Activated CD4-positive, alpha-beta T cell treated with anti-CD3 and anti-CD28 coated beads for 48 hours (primary cell): Measurements from ENCODE around the gene LRTM2.

Experiments used
- DNase-seq: peaks from one replicate; pipeline ENCODE4 v3.0.0-alpha.2; 2020

Gene LRTM2

DNA sequence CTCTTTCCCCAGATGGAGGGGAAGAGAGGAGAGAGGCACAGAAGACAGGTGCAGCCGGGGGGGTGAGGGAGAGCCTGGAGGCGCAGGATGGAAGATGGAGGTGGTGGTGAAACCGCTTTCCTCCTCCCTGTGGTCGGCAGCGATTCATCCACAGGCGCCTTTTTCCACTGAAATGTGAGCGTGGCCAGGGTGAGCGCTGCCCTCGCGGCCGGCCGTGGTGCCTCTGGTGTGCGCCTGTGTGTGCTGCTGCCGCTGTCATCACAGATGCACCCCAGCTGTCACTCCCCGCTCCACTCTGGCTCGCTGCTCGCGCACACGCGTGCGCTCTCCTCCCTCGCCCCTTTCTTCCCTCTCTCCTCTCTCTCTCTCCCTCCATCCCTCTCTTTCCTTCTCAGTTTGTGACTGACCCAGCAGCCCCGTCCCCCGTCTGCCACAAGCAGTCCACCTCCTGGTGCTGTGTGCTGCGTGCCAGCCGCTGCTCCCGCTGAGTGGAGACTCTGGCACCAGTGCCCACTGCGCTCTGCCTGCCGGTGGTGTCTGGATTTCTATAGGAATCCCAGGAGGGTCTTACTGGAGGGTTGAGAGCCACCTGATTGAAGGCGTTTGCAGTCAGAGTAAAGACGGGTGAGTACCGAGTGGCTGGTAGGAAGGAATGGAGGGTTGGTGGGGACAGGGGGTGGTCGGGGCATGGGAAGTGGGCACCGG is at the start of gene LRTM2:
TSS of gene LRTM2 (plus strand) at position 375 of the 705 bp plus-strand sequence. CDS start 7,584 bp downstream, outside the sequence.
- DNase-seq = no peak

DNA sequence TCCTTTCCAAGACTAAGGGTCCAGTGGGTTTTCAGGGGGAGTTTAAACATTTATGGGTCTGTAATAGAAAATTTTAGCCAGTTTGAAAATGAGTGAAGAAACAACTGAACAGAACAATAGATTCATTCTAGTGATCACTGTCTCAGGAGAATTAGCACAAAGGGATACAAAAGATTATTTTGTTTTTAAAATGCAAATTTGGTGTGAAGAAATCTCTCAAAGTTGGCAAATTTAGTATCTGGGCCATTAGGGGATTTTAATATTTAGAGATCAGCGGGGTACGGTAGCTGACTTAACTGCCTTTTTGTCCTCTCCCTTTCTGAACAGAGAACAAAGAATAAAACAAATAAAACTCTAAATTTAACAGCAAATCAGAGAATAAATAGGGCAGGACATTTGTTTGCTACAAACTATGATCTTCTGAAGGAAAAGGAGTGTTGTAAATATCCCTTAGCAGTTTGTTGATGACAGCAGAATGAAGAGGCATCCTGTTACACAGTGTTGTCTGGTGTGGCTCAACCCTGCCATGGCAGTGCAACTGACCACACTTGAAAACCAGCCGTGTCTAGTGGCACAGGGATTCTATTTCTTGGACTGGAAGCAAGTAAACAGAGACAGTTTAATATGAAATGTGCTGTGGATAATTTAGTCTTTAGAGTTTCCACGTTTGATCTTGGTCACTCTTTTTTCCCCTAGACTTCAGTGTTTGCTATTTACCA is 46.3 kb upstream of the LRTM2 start:
- no peak for DNase-seq

DNA sequence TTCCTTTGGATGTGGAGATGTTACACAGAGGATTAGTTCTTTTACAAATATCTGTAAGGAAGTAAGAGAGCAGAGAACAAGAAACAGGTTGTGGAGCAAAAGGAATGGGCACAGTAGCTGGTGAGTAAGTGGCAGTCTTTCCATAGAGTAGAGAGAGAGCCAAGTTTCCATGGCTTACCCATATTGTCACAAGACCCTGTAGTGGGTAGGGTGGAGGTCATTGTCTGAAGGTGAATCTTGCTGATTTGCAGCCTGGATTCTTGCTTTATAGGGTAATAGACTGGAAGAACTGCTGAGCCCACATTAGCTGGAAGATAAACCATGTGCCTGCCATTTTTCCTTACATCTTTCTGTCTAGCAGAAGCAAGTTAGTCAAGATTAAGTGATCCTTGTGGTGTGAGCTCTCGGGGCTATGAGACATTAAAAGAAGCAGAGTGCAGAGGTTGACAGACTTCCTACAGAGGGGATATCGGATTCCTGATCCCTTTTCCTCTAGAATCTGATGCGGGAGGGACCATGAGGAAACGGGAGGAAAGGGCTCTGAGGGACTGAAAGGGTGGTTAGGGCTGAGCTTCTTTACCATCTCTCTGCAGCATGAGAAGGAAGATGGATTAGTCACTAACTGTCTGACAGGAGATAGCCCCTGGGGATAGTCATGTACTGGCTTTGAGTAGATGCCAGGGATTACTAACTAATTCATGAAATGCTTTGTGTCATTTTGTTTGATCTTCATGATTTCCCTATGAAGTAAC is 44.0 kb upstream of the LRTM2 start:
- DNase-seq = no peak

DNA sequence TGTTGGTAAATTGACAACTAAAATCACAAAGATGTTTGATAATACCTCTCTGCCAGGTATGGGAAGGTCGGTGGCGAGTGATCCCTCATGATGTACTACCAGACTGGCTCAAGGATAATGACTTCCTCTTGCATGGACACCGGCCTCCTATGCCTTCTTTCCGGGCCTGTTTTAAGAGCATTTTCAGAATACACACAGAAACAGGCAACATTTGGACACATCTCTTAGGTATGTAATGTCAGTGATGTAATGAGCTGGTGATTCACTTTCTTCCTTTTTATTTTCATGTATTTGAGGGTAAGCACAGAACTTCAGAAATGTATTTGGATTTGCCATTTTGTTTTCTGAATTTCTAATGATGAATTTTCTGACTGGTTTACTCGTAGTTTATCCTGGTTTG is 42.6 kb upstream of the LRTM2 start:
- no peak for DNase-seq

DNA sequence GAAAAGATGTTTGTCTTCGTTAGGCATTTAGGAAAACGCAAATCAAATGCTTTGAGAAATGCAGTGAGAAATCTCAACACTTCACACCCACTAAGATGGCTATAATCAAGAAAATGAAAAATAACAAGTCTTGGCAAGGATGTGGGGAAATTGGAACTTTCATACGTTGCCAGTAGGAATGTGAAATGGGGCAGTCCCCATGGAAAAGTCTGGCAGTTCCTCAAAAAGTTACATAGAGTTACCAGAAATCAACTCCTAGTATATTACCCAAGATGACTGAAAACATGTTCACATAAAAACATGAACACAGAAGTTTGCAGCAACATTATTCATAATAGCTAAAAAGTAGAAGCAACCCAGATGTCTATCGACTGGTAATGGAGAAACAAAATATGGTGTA is 41.5 kb upstream of the LRTM2 start:
- DNase-seq = no peak

DNA sequence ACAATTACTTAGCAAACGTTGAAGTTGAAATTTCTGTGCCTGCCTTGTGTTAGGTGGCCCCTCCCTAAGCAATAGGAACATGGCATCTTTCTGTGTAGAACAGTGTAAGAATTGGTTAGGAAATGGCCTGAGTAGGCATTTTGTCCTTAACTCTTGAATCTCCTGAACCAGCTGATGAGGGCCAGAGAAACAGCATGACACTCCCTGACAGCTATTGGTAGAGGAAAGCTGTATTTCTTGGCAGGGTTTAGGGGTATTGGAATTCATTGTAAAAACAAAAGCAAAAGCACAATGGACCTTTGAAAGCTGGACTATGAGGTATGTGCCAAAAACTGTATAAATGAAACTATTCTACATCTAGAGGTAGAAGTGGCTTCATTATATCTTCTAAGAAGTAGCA is 40.6 kb upstream of the LRTM2 start:
- DNase-seq = no peak

DNA sequence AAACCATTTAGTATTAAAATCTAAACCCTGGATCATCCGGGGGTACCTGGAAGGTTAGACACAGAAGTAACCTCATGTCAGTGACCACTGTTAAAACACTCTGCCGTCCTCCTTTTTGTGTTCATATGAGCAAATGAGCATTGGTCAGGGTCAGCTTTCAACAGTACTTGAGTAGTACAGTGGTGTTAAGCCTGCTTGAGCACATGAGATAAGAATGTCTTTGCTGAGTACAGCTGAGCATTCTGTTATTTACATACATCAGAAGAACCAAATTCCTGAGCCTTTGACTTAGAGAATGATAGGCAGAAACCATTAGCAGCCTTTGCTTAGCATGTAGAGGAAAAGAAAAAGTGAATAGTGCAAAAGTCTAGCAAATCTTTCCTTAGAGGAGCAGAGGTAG is 38.6 kb upstream of the LRTM2 start:
- DNase-seq = no peak

DNA sequence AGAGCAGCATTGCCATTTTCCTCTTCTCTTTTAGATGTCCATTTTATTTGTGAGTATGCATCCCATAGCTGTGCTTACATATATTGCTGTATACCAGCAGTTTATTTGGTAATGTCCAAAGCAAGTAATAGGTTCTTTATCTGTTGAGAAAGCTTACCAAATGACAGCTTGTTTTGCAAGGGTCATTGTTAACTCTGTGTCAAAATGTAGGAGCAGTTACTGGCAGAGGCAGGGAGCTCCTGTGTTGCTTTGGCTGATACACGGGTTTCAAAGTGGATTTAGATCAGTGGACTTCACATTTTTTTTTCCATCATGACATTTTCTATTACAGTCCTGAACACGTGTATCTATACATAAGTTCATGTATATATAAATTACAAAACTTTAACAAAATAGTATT is 38.1 kb upstream of the LRTM2 start:
- DNase-seq = no peak

DNA sequence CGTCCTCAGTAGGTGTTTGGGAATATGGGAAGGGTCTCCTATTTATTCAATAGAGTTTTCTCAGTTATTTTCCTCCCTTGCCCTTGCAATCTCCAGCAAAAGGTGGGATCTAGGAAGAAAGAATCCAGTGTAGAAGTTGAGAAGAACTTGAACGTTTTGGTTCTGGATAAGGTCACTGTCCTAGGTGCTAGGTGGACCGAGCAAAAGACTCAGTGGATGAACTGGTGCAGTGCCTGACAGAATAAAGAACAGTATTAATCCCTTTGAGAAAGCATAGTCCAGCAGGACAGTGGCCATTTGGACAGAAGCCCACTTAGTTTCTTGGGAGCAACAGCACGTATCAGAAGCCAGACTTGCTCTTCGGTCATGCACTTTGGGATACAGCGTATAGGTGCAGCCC is 32.7 kb upstream of the LRTM2 start:
- no peak for DNase-seq

DNA sequence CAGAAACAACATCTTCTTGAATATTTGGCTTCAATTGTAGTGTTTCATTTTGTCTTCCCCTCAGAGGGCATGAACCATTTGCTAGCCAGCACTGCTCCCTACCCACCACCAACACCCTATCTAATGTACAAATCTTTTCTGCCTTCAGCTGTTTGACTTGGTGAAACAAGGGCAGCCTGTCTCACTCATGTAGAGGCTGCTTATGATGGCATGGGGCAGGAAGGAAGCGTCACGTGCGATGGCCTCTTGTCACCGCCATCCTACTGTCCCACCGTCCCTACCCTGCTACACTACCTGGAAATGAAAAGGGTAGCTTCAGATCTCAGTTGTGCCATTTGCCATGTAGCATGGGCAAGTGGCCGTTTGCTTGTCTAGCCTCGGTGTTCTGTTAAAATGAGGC is 29.9 kb upstream of the LRTM2 start:
- DNase-seq = no peak

DNA sequence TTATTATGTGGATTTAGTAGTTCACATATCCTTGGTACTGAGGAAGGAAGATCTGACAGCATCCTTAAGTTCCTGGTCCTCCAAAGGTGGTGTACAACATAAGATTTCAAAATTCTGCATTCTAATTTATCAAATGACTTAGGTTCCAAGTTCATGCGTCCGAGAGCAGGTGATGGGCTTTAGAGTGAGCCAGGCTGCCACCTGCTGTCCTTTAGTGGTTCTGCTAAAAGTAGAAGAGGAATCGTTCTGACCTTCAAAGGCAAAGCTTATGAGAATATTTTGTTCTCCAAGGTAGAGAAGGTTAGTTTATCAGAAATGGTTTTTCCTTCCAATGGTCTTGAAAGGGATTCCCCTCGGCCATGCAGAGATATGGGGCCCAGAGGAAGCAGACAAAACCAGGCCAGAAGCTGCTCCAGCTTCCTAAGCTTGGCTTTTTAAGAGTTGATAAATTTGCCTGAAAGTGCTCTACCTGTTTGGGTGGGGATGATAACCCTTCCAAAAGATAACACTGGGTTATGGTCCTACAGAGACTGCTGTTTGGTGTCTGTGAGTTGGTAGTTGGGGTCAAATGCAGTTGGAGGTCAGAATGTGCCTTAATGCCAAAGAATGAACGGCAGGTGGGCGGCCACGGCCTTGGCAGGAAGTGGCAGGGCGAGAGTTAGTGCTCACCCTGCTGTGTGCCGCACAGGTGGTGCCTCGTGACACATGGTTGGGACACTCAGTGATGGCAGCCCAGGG is 29.1 kb upstream of the LRTM2 start:
- peak; percentile 74 for DNase-seq

DNA sequence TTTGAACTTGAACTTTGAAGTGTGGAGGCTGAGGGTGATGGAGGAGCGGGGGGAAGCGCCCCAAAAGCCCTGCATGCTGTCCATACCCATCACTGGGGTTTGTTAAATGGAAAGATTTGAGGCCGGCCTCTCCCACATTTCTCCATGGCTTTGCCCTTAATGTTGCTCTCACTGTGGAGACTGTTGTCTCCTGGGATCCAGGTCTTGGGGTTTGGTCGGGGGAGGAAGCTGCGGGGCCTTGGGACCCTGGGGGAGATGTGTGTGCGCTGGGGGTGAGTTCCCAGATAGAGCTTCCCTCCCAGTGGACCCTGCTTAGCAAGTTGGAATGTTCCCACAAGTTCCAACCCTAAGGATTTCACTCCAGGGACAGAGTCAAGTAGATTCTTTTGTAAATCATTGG is 28.0 kb upstream of the LRTM2 start:
- DNase-seq = no peak

DNA sequence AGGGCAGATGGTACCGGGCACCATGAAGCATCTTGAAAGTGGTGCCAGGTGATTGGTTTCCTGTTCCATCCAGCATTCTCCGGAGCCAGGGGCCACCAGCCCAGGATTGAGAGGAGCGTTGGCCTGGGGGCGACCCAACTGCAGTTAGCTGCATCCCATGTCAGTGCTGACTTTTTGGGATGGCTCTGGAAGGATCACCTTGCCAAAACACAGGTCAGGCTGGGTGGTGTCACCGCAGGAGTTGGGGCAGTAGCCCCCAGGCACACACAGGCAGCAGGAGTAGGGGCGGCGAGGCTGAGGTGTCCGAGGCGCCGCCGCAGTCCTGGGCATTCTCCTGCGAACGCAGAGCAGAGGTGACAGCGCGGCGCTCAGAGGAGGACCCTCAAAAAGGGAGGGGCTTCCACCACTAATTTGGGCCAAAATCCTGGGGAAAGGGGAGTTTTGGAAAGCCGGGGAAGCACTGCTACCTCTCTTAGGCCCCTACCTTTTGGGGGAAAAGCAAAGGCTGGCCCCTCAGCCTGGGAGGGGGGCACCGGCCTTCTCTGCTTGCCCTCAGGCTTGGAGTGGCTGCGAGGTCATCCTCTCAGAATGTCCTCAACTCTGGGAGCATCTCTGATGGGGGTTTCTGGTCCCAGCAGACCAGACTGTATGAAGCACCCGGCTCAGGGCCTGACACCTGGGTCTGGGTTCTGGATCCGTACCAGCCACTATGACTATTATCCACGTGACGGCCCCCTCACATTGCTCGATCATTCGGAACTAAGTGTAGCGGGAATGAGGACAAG is 26.7 kb upstream of the LRTM2 start:
- no peak for DNase-seq

DNA sequence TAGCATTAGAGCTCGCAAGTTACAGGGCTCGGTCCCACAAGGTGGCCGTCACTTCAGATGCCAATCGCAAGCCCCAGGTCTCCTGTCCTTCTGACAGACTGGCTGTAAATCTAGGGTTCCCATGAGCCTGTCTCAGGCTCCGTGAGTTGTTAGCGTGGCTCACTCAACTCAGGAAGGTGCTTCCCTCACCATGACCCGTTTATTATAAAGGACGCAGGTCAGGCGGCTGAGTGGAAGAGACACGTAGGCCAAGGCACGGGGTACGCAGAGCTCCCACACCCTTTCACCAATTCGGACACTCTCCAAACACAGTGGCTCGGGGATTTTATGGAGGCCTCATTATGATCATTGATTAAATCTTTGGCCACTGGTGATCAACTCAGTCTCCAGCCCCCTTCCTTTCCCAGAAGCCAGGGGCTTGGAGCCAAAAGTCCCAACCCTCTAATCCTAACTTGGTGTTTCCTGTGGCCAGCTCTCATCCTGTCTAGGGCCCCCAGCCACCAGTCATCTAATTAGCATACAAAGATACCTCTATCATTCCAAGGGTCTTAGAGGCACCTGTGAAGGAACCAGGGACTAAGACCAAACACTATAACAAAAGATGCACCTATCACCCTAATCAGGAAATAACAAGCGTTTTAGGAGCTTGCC is 25.8 kb upstream of the LRTM2 start:
- DNase-seq = no peak

DNA sequence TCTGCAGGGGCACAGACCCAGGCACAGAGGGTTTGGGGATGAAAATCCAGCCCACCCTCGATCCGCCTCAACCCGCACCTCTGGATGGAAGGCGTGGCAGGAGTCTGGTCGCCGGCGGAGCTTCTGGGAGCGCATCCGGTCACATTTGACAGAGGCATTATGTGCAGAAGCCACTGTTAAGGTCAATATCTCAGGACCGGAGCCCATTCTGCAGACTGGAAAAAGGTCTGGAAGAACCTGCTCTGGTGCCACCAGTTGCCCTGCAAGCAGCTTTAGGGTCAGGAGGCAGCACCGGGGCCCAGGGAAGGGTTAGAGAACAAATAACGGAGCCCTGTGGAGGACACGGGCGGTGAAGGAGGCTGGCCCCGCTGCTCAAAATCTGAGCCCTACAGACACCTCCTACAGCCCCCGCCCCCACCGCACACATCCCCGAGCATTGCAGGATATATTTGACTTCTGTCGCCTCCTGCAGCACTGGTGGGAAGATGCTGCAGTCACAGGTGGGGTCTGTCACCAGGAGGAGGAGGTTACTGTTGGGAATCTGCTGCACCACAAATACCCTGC is 25.1 kb upstream of the LRTM2 start:
- DNase-seq = no peak

DNA sequence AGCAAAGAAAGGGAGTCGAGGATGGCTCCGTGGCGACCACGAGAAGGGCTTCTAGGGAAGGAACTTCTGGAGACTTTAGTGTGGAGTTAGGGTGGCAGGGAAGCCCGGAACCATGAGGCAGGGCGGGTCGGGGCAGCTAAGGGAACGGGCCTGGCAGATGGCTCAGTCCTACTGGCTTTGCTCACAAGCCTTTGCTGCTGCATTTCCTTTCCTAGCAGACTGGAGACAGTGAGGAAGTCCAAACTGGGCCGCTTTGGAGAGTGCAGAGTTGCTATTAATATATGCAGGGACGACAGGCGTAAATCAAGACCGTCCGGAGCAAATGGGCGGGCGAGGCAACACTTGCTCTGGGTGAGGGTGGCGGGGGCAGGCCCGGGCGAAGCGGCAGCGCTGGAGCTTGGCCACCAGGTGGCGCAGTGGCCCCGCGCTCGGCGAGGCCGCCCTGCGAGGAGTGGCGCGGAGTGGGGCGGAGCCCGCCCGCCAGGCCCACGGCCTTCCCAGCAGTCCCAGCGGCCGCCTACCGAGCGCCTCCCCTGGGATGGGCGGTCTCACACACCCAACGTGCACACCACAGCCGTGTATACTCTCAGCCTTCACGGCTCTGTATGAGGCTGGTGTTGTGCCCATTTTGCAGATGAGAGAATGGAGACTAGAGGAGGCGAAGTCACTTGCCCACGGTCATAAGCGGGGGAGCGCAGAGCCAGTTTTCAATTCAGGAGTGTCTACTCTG is 24.4 kb upstream of the LRTM2 start:
- peak; percentile 96 for DNase-seq

DNA sequence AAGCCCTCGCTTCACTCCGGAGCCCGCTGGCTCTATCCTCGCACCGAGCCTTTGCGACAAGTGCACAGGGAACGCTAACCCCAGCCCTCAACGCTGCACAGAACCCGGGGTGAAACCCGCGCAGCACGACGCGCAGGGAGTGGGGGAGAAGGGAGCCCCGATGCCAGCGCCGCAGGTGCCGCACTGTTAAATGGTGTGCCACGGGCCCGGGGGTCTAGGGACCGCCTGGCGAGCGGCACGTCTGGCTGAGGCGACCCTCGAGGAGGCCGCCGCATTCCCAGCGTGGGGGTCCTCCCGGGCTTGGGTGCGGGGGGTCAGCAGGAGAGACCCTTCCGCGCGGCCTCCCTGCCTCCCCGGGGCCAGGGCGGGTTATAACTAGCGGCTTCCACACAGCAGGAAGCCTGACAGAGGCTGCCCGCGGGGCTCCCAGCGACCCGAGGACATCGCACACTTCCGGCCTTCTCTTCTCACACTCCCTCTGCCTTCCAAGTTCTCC is 23.8 kb upstream of the LRTM2 start:
- DNase-seq = peak; percentile 66

DNA sequence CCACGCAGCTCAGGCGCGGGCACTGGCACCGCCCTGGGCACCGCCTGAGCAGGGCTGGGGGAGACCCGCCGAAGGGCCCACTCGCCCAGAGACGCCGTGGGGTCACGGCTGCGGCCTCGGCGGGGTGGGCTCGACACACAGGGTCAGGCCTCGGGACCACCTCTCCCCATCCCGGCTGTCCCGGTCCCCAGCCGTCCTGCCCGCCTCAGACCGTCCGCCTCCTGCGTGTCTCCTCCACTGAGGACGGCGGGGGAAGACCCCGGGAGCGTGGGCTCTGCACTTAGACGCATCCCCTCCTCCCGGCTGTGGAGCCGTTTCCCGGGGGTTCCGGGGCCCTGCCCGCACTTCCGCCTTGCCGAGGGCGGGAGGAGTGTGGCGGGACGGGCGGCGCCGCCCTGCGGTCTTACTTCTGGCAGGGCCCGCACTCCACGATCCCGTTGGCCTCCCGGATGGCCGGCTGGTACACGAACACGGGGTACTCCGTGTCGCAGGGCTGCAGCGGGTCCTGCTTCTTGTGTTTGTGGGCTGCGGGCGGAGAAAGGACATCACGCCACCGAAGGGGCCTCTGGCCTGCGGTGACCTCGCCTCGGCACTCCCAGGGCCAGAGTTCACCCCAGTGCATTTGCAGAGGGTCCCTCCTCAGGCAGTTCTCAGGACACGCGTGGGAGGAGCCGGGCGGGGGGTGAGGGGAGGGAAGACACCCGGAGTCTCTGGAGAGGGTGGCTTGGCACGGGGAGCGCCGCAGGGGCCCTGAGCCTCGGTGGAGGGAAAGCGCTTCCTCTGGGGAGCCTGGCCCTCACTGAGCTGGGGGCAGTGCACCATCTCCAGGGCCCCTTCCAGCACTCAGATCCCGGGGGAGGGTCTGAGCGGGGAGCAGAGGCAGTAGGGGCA is 23.1 kb upstream of the LRTM2 start:
- DNase-seq = peak; percentile 73

DNA sequence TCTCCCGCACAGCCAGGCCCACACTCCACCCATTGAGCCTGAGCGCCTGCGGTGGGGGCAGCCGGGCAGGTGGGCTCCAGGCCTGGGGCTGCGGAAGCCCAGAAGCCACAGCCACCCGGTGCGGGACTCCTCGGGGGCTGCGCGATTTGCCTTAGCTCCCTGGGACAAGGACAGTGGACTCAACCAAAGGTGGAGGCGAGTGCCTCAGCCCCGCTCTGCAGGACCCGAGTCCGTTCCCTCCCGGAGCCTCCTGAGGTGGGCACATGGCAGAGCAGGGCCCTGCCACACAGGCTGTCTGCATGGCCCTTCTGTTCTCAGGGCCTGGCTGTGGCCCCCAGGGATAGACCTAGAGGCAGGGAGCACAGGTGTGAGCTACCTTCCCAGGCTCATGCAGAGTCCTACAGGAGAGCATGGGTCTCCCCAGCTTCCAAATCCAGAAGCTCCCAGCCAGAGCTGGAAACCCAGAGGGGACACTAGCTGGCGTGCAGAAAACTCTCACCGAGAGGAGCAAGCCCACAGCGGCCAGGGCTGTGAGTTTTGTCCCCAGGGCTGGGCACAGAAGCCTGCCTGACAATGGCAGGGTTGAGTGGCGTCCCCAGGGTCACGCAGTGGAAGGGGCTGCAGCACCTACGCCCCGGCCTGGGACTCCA is 22.2 kb upstream of the LRTM2 start:
- DNase-seq = peak; percentile 2
